Spleen (tissue), 7 donors: ENCODE results near the gene IDE.

Experiments used
- CTCF ChIP-seq, 11 experiments: fragments of 200-600 bp in 7 of 11; fragments of 450-650 bp in 4 of 11; sonication (generic) in 4 of 11; IDR thresholded peaks in 8 of 11; conservative IDR thresholded peaks in 3 of 11; 1 replicate in 7 of 11; 2 replicates in 4 of 11; pipeline versions ENCODE4 v1.4.0 to v1.8.0; 2016 to 2021; ENCODE audit warnings: antibody characterized with exemption in 11 of 11, inconsistent platforms in 4 of 11, mild to moderate bottlenecking in 1 of 11
- POLR2AphosphoS5 ChIP-seq, 3 donors: sonication (generic); formaldehyde crosslinking; IDR thresholded peaks; one replicate each; pipeline ENCODE4 v1.5.1; 2017; ENCODE audit warnings: antibody characterized with exemption in 3 of 3
- donor health status: DM: no; HTN: no; CAD: no; lungs with moderate emphysema.
- donor health status: DM: no; HTN: no; CAD: no.
- donor health status: DM: no; HTN: no; CAD: no.

- TF ChIP-seq CTCF (IDR thresholded peaks at IDR 0.05 in 8 of 11, conservative IDR thresholded peaks at IDR 0.05 in 3 of 11), result no peak
- TF ChIP-seq POLR2AphosphoS5 (IDR thresholded peaks at IDR 0.05), result no peak
Observed at GRCh38 chr10:92440578-92440977, 133.3 kb downstream of the IDE start.
